MM.1S (cell line): Measurements from ENCODE around the gene EWSR1.

Experiments used
- DNase-seq: peaks from one replicate; pipeline ENCODE4 v3.0.0-alpha.2; 2015
- H2AFZ ChIP-seq: fragments of 300-600 bp; sonication (generic); 2 replicates; pipeline ENCODE4 v1.6.0; 2016; ENCODE audit warnings: antibody characterized with exemption, low read length
- H3F3A ChIP-seq: fragments of 300-600 bp; sonication (generic); 2 replicates; pipeline ENCODE4 v1.6.1; 2016; ENCODE audit warnings: mild to moderate bottlenecking, antibody characterized with exemption, low read length, moderate library complexity, mixed read lengths; ENCODE audit not compliant: insufficient read depth
- H3K27ac ChIP-seq: fragments of 300-600 bp; sonication (generic); 2 replicates; pipeline ENCODE4 v1.5.1; 2016; ENCODE audit warnings: mild to moderate bottlenecking, low read length
- H3K27me3 ChIP-seq: fragments of 300-600 bp; sonication (generic); replicated peaks from 2 replicates; pipeline ENCODE4 v1.6.0; 2016; ENCODE audit warnings: low read length; ENCODE audit not compliant: insufficient read depth
- H3K36me3 ChIP-seq: fragments of 300-600 bp; sonication (generic); replicated peaks from 2 replicates; pipeline ENCODE4 v1.6.1; 2016; ENCODE audit warnings: mild to moderate bottlenecking, low read length, mixed read lengths; ENCODE audit not compliant: insufficient read depth
- H3K4me1 ChIP-seq: fragments of 300-600 bp; sonication (generic); 2 replicates; pipeline ENCODE4 v1.6.1; 2016; ENCODE audit warnings: low read length, mixed read lengths
- H3K4me2 ChIP-seq: fragments of 300-600 bp; sonication (generic); 2 replicates; pipeline ENCODE4 v1.6.0; 2016; ENCODE audit warnings: low read depth, low read length
- H3K4me3 ChIP-seq: fragments of 300-600 bp; sonication (generic); 2 replicates; pipeline ENCODE4 v1.5.1; 2016; ENCODE audit warnings: low read length, mixed read lengths
- H3K79me2 ChIP-seq: fragments of 300-600 bp; sonication (generic); 2 replicates; pipeline ENCODE4 v1.6.1; 2016; ENCODE audit warnings: mixed run types, low read length, mixed read lengths
- H3K9ac ChIP-seq: fragments of 300-600 bp; sonication (generic); 2 replicates; pipeline ENCODE4 v1.6.1; 2016; ENCODE audit warnings: low read length, mixed read lengths
- H3K9me2 ChIP-seq: fragments of 300-600 bp; sonication (generic); replicated peaks from 2 replicates; pipeline ENCODE4 v1.6.1; 2016; ENCODE audit warnings: mild to moderate bottlenecking, low read length, mixed read lengths; ENCODE audit not compliant: insufficient read depth
- H3K9me3 ChIP-seq: fragments of 300-600 bp; sonication (generic); replicated peaks from 2 replicates; pipeline ENCODE4 v1.6.1; 2016; ENCODE audit warnings: mild to moderate bottlenecking, low read length, mixed read lengths; ENCODE audit not compliant: insufficient read depth
- H4K20me1 ChIP-seq: fragments of 300-600 bp; sonication (generic); 2 replicates; pipeline ENCODE4 v1.6.1; 2016; ENCODE audit warnings: mild to moderate bottlenecking, low read length, moderate library complexity, mixed read lengths; ENCODE audit not compliant: insufficient read depth
- EZH2 ChIP-seq: fragments of 300-600 bp; sonication (generic); optimal IDR thresholded peaks from 2 replicates; pipeline ENCODE3; 2017; ENCODE audit warnings: low read depth, mild to moderate bottlenecking, antibody characterized with exemption, low read length, mixed read lengths
- EZH2phosphoT487 ChIP-seq: fragments of 300-600 bp; sonication (generic); IDR thresholded peaks from 2 replicates; pipeline ENCODE4 v1.6.1; 2018; ENCODE audit warnings: antibody characterized with exemption, low read length
- TF ChIP-seq, protein P1 (sequence below): fragments of 300-600 bp; sonication (generic); IDR thresholded peaks from 2 replicates; pipeline ENCODE4 v1.5.1; 2016; ENCODE audit warnings: antibody characterized with exemption, low read length, mixed read lengths

Gene EWSR1

DNA sequence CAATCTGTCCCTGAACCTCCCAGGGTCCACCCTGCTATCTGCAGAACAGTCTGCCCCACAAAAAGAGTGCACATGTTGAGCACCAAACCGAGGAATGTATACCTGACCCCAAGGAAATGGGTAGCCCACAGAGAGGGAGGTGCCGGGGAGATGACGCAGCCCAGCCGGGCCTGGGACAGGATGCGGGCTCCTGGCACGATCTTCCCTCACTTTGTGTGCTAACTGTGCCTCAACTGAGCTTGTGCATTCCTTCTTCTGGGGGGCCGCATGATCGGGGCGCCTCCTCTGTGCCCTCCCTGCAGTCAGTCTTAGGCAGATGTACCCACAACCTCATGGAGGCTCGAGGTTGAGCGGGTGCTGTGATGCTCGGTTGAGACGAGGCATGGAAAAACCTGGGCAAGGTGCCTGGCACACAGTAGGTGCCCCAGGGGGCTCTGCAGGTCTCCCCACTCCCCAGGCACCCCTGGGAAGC lies 40.8 kb downstream of the EWSR1 start:
- H3F3A ChIP-seq, result no peaks in the 10 kb centered on the region
- H4K20me1 ChIP-seq, result no peaks in the 10 kb centered on the region
- H3K36me3 ChIP-seq, result no peaks in the 10 kb centered on the region
- H3K9ac ChIP-seq, result no peak overlapping the region
- H3K27me3 ChIP-seq, result peaks cover 25% of the 10 kb centered on the region
- H3K4me1 ChIP-seq, result no peaks in the 10 kb centered on the region
- H3K9me2 ChIP-seq, result no peaks in the 10 kb centered on the region
- H3K4me3 ChIP-seq, result no peak overlapping the region
- DNase-seq, result no peak
- no peaks in the 10 kb centered on the region for H3K79me2 ChIP-seq
- TF ChIP-seq EZH2phosphoT487 (no peak), EZH2 (no peak)
- TF ChIP-seq, protein P1, sequence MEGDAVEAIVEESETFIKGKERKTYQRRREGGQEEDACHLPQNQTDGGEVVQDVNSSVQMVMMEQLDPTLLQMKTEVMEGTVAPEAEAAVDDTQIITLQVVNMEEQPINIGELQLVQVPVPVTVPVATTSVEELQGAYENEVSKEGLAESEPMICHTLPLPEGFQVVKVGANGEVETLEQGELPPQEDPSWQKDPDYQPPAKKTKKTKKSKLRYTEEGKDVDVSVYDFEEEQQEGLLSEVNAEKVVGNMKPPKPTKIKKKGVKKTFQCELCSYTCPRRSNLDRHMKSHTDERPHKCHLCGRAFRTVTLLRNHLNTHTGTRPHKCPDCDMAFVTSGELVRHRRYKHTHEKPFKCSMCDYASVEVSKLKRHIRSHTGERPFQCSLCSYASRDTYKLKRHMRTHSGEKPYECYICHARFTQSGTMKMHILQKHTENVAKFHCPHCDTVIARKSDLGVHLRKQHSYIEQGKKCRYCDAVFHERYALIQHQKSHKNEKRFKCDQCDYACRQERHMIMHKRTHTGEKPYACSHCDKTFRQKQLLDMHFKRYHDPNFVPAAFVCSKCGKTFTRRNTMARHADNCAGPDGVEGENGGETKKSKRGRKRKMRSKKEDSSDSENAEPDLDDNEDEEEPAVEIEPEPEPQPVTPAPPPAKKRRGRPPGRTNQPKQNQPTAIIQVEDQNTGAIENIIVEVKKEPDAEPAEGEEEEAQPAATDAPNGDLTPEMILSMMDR, result no peak
- H3K27ac ChIP-seq, result no peak overlapping the region
- H2AFZ ChIP-seq, result no peak overlapping the region
- H3K4me2 ChIP-seq, result no peak overlapping the region
- H3K9me3 ChIP-seq, result no peaks in the 10 kb centered on the region

DNA sequence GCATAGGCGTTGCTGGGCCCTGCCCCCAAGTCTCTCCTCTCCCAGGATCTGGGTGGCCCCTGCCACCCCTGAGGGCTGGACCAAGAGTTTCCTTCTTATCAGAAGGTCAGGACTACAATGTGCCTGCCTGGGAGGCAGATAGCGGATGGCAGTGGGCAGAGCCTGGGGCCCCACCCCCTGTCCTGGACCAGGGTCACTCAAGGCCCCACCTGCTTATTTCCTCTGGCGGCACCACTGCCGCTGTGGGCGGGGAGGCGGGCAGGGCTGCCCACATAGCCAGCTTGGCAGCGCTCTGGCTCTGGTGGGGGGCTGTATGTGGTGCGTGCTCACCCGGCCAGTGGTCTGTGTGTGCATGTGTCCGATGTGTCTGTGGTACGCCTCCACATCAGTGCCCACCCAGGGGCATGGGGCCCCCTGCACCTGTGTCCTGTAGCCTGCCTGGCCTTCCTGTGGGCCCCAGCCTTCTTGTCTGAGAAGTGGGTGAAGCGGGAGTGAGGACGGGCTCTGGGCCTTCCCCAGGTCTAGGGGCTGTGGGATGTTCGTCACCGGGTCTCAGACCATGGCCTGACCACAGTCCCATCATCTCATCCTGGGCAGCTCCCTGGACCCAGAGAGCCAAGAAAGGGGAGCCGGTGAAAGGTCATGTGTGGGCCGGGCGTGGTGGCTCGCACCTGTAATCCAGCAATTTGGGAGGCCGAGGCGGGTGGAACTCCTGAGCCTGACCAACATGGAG lies 41.4 kb downstream of the EWSR1 start:
- Histone ChIP-seq H3K9ac (no peak overlapping the region), H3K27me3 (peaks cover 31% of the 10 kb centered on the region), H3K4me3 (no peak overlapping the region), H3F3A (no peaks in the 10 kb centered on the region), H2AFZ (no peak overlapping the region), H3K4me2 (no peak overlapping the region), H3K36me3 (no peaks in the 10 kb centered on the region), H4K20me1 (no peaks in the 10 kb centered on the region), H3K9me2 (no peaks in the 10 kb centered on the region), H3K79me2 (no peaks in the 10 kb centered on the region), H3K9me3 (no peaks in the 10 kb centered on the region), H3K27ac (no peak overlapping the region), H3K4me1 (no peaks in the 10 kb centered on the region)
- TF ChIP-seq, protein P1, result no peak
- no peak for DNase-seq

DNA sequence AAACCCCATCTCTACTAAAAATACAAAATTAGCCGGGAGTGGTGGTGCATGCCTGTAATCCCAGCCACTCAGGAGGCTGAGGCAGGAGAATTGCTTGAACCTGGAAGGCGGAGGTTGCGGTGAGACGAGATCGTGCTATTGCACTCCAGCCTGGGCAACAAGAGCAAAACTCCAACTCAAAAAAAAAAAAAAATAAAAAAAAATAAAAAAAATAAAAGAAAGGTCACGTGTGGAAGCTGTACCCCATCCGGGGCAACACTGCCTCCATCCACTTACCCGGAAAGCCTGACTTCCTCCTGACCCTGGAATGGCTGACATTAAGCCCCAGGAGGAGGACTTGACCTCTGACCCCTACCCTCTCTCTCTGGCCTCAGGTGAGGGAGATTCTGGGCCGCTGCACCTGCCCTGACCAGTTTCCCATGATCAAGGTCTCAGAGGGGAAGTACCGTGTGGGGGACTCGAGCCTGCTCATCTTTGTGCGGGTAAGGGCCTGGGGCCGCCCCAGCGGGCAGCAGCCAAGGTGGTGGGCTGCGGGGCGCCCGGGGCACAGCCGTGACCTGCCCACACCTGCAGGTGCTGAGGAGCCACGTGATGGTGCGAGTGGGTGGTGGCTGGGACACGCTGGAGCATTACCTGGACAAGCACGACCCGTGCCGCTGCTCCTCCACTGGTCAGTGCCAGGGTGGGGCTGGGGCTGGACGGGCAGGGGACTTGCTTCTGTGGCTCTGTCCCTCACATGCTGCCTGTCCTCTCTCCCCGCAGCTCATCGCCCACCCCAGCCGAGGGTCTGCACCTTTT lies 42.2 kb downstream of the EWSR1 start:
- Histone ChIP-seq H3K9me3 (no peaks in the 10 kb centered on the region), H3K36me3 (no peaks in the 10 kb centered on the region), H4K20me1 (no peaks in the 10 kb centered on the region), H3K79me2 (no peaks in the 10 kb centered on the region), H3K9ac (no peak overlapping the region), H3F3A (no peaks in the 10 kb centered on the region), H3K9me2 (no peaks in the 10 kb centered on the region), H2AFZ (no peak overlapping the region), H3K27me3 (peaks cover 36% of the 10 kb centered on the region), H3K27ac (no peak overlapping the region), H3K4me1 (no peaks in the 10 kb centered on the region), H3K4me2 (no peak overlapping the region), H3K4me3 (no peak overlapping the region)
- TF ChIP-seq, protein P1, result no peak
- TF ChIP-seq EZH2 (no peak), EZH2phosphoT487 (no peak)
- DNase-seq, result no peak
